HEK293 (cell line): Measurements from ENCODE around the gene ISG15.

Experiments
- CTCF ChIA-PET: fragments of 350-600 bp; formaldehyde crosslinking; extraction: SDS; loops from one replicate; lab custom pipeline; 2021; ENCODE audit warnings: antibody characterized with exemption; lab: Yijun Ruan, JAX
- POLR2A ChIA-PET: fragments of 300-600 bp; formaldehyde crosslinking; extraction: SDS; loops from one replicate; lab custom pipeline; 2020; ENCODE audit warnings: antibody characterized with exemption, inconsistent platforms; lab: Yijun Ruan, JAX
- H3K27ac ChIP-seq: fragments of 200-500 bp; sonication (Bioruptor generic); 2 replicates; pipeline ENCODE4 v1.5.1; 2014; ENCODE audit warnings: low read depth, low read length, control low read depth, inconsistent platforms; ENCODE audit errors: extremely low read depth
- H3K36me3 ChIP-seq, 2 experiments: fragments of 200-500 bp in 1 of 2; sonication (Bioruptor generic) in 1 of 2; 1 replicate in 1 of 2; 2 replicates in 1 of 2; pipeline ENCODE4 v1.5.1; 2014 to 2017; ENCODE audit warnings: inconsistent platforms in 2 of 2, low read length in 2 of 2; ENCODE audit not compliant: control insufficient read depth in 2 of 2, insufficient read depth in 1 of 2
- H3K4me1 ChIP-seq: fragments of 200-500 bp; sonication (Bioruptor generic); 2 replicates; pipeline ENCODE4 v1.5.1; 2014; ENCODE audit warnings: mild to moderate bottlenecking, low read length, inconsistent platforms; ENCODE audit not compliant: control insufficient read depth, insufficient read depth
- H3K4me3 ChIP-seq: 2 replicates; pipeline ENCODE4 v1.5.1; 2011; ENCODE audit warnings: low read depth, mild to moderate bottlenecking, control low read depth, low read length, moderate library complexity
- H3K9me3 ChIP-seq: fragments of 200-500 bp; sonication (Bioruptor generic); 2 replicates; pipeline ENCODE4 v1.5.1; 2014; ENCODE audit warnings: low read depth, low read length, inconsistent platforms; ENCODE audit not compliant: control insufficient read depth, insufficient read depth
- KLF1 ChIP-seq: fragments of 450-650 bp; formaldehyde crosslinking; IDR thresholded peaks from 2 replicates; pipeline ENCODE4 v1.5.1; 2016; ENCODE audit warnings: missing biosample characterization, missing genetic modification characterization
- KLF16 ChIP-seq: fragments of 450-650 bp; formaldehyde crosslinking; IDR thresholded peaks from 2 replicates; pipeline ENCODE4 v1.5.1; 2017; ENCODE audit warnings: missing biosample characterization, missing genetic modification characterization
- KLF8 ChIP-seq: fragments of 450-650 bp; formaldehyde crosslinking; IDR thresholded peaks from 2 replicates; pipeline ENCODE4 v1.5.1; 2016; ENCODE audit warnings: missing biosample characterization, missing genetic modification characterization
- MEIS1 ChIP-seq: sonication (generic); formaldehyde crosslinking; IDR thresholded peaks from 2 replicates; pipeline ENCODE4 v1.8.1; 2022; ENCODE audit warnings: missing genetic modification reagents, mild to moderate bottlenecking, borderline replicate concordance
- ZBTB20 ChIP-seq: fragments of 450-650 bp; formaldehyde crosslinking; IDR thresholded peaks from 2 replicates; pipeline ENCODE4 v1.5.1; 2016; ENCODE audit warnings: missing biosample characterization, missing genetic modification characterization
- ZFP37 ChIP-seq: fragments of 450-650 bp; formaldehyde crosslinking; IDR thresholded peaks from 2 replicates; pipeline ENCODE4 v1.5.1; 2016; ENCODE audit warnings: missing biosample characterization, missing genetic modification characterization
- ZNF112 ChIP-seq: fragments of 450-650 bp; formaldehyde crosslinking; IDR thresholded peaks from 2 replicates; pipeline ENCODE4 v1.5.0; 2017; ENCODE audit warnings: missing biosample characterization, missing genetic modification characterization
- ZNF16 ChIP-seq: fragments of 450-650 bp; formaldehyde crosslinking; IDR thresholded peaks from 2 replicates; pipeline ENCODE4 v1.5.1; 2016; ENCODE audit warnings: low read depth, missing biosample characterization, missing genetic modification characterization
- ZNF221 ChIP-seq: fragments of 450-650 bp; formaldehyde crosslinking; IDR thresholded peaks from 2 replicates; pipeline ENCODE4 v1.5.1; 2017; ENCODE audit warnings: missing biosample characterization, missing genetic modification characterization, borderline replicate concordance
- ZNF423 ChIP-seq: fragments of 450-650 bp; formaldehyde crosslinking; IDR thresholded peaks from 2 replicates; pipeline ENCODE4 v1.5.1; 2016; ENCODE audit warnings: missing biosample characterization, missing genetic modification characterization
- ZNF433 ChIP-seq: fragments of 450-650 bp; formaldehyde crosslinking; IDR thresholded peaks from 2 replicates; pipeline ENCODE4 v1.5.1; 2016; ENCODE audit warnings: missing biosample characterization, missing genetic modification characterization, low read depth
- ZNF510 ChIP-seq: fragments of 450-650 bp; formaldehyde crosslinking; IDR thresholded peaks from 2 replicates; pipeline ENCODE4 v1.5.1; 2018; ENCODE audit warnings: mild to moderate bottlenecking, missing genetic modification characterization, missing biosample characterization; ENCODE audit not compliant: insufficient replicate concordance
- ZNF548 ChIP-seq: fragments of 450-650 bp; formaldehyde crosslinking; IDR thresholded peaks from 2 replicates; pipeline ENCODE4 v1.5.1; 2016; ENCODE audit warnings: missing biosample characterization, missing genetic modification characterization
- TF ChIP-seq, protein P1 (sequence below): fragments of 450-650 bp; formaldehyde crosslinking; IDR thresholded peaks from 2 replicates; pipeline ENCODE4 v1.5.1; 2017; ENCODE audit warnings: missing biosample characterization, mild to moderate bottlenecking, missing genetic modification characterization, moderate library complexity
- TF ChIP-seq, protein P2 (sequence below): fragments of 450-650 bp; formaldehyde crosslinking; IDR thresholded peaks from 2 replicates; pipeline ENCODE4 v1.5.1; 2016; ENCODE audit warnings: missing biosample characterization, missing genetic modification characterization
- TF ChIP-seq, protein P3 (sequence below): fragments of 450-650 bp; formaldehyde crosslinking; IDR thresholded peaks from 2 replicates; pipeline ENCODE4 v1.5.1; 2016; ENCODE audit warnings: missing biosample characterization, missing genetic modification characterization

Gene ISG15

DNA sequence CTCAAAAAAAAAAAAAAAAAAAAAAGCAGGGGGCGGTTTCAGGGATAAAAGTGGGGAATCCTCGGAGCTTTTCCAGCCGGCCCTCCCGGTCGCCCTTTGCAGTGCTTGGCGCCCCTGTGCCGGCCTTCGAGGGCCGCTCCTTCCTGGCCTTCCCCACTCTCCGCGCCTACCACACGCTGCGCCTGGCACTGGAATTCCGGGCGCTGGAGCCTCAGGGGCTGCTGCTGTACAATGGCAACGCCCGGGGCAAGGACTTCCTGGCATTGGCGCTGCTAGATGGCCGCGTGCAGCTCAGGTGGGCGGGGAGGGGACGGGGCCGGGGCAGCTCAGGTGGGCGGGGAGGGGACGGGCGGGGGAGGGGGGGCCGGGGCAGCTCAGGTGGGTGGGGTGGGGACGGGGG lies 35.5 kb downstream of the ISG15 start:
- Histone ChIP-seq H3K27ac (no peak overlapping the region), H3K4me3 (no peak overlapping the region), H3K9me3 (no peaks in the 10 kb centered on the region), H3K4me1 (no peaks in the 10 kb centered on the region), H3K36me3 (peaks cover 0 to 81% of the 10 kb centered on the region in 2 experiments; a peak in 1 of 3 replicates)
- ChIA-PET POLR2A (no interaction called here), CTCF (no interaction called here)
- TF ChIP-seq ZNF112 (tag by site-specific recombination), result no peak
- no peak for TF ChIP-seq ZNF510 (tag by site-specific recombination)
- TF ChIP-seq ZFP37, result no peak
- no peak for TF ChIP-seq ZNF221 (tag by site-specific recombination)
- TF ChIP-seq ZNF423 (tag by site-specific recombination), result no peak
- TF ChIP-seq, protein P1, sequence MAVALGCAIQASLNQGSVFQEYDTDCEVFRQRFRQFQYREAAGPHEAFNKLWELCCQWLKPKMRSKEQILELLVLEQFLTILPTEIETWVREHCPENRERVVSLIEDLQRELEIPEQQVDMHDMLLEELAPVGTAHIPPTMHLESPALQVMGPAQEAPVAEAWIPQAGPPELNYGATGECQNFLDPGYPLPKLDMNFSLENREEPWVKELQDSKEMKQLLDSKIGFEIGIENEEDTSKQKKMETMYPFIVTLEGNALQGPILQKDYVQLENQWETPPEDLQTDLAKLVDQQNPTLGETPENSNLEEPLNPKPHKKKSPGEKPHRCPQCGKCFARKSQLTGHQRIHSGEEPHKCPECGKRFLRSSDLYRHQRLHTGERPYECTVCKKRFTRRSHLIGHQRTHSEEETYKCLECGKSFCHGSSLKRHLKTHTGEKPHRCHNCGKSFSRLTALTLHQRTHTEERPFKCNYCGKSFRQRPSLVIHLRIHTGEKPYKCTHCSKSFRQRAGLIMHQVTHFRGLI (tag by site-specific recombination), result no peak
- TF ChIP-seq KLF16 (tag by site-specific recombination), result no peak
- TF ChIP-seq, protein P2, sequence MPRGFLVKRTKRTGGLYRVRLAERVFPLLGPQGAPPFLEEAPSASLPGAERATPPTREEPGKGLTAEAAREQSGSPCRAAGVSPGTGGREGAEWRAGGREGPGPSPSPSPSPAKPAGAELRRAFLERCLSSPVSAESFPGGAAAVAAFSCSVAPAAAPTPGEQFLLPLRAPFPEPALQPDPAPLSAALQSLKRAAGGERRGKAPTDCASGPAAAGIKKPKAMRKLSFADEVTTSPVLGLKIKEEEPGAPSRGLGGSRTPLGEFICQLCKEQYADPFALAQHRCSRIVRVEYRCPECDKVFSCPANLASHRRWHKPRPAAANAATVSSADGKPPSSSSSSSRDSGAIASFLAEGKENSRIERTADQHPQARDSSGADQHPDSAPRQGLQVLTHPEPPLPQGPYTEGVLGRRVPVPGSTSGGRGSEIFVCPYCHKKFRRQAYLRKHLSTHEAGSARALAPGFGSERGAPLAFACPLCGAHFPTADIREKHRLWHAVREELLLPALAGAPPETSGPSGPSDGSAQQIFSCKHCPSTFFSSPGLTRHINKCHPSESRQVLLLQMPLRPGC (tag by site-specific recombination), result no peak
- no peak for TF ChIP-seq ZNF16 (tag by site-specific recombination)
- no peak for TF ChIP-seq ZNF433 (tag by site-specific recombination)

DNA sequence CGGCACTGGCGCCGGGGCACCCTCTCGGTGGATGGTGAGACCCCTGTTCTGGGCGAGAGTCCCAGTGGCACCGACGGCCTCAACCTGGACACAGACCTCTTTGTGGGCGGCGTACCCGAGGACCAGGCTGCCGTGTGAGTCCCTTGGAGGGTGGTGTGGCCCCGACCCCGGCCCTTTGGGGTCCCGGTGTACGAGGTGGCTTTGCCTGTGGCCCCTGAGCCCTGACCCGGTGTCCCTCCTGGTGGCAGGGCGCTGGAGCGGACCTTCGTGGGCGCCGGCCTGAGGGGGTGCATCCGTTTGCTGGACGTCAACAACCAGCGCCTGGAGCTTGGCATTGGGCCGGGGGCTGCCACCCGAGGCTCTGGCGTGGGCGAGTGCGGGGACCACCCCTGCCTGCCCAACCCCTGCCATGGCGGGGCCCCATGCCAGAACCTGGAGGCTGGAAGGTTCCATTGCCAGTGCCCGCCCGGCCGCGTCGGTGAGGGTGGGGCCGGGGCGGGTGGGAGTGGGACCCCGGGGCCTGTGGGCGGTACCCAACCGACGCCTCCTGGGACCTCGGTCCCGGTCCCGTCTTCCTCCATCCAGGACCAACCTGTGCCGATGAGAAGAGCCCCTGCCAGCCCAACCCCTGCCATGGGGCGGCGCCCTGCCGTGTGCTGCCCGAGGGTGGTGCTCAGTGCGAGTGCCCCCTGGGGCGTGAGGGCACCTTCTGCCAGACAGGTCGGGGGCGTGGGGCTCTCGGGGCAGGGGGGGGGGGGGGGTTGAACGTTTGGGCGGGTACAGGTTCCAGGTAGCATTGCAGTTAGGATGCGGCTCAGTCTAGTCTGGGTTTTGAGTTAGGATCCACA lies 36.2 kb downstream of the ISG15 start:
- ChIA-PET POLR2A (no interaction called here), CTCF (no interaction called here)
- H3K36me3 ChIP-seq, result peaks cover 0 to 81% of the 10 kb centered on the region in 2 experiments; a peak in 1 of 3 replicates
- H3K27ac ChIP-seq, result no peak overlapping the region
- no peak for TF ChIP-seq ZNF423 (tag by site-specific recombination)
- peak; percentile 55 for TF ChIP-seq KLF1
- TF ChIP-seq, protein P3, sequence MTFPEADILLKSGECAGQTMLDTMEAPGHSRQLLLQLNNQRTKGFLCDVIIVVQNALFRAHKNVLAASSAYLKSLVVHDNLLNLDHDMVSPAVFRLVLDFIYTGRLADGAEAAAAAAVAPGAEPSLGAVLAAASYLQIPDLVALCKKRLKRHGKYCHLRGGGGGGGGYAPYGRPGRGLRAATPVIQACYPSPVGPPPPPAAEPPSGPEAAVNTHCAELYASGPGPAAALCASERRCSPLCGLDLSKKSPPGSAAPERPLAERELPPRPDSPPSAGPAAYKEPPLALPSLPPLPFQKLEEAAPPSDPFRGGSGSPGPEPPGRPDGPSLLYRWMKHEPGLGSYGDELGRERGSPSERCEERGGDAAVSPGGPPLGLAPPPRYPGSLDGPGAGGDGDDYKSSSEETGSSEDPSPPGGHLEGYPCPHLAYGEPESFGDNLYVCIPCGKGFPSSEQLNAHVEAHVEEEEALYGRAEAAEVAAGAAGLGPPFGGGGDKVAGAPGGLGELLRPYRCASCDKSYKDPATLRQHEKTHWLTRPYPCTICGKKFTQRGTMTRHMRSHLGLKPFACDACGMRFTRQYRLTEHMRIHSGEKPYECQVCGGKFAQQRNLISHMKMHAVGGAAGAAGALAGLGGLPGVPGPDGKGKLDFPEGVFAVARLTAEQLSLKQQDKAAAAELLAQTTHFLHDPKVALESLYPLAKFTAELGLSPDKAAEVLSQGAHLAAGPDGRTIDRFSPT, result 0 out of 2 replicates have a peak, but pooled peaks have one; percentile 33
- peak; percentile 54; the same call in 1 of the 2 replicates for TF ChIP-seq KLF8 (tag by site-specific recombination)
- no peak for TF ChIP-seq ZBTB20
- no peak for TF ChIP-seq ZNF548 (tag by site-specific recombination)
- TF ChIP-seq MEIS1 (CRISPR knock-in tag), result no peak
- H3K9me3 ChIP-seq, result no peaks in the 10 kb centered on the region
- no peak overlapping the region for H3K4me3 ChIP-seq
- no peaks in the 10 kb centered on the region for H3K4me1 ChIP-seq
